Kidney tubule cell (primary cell): ENCODE data around the gene TSPAN1.

Experiments
- DNase-seq: peaks from one replicate; pipeline ENCODE4 v3.0.0-alpha.2; 2018; ENCODE audit warnings: low spot score

The TSPAN1 gene

GRCh38 chr1:46160212-46160611, 14.7 kb upstream of the TSPAN1 start:
- no peak for DNase-seq

DNA sequence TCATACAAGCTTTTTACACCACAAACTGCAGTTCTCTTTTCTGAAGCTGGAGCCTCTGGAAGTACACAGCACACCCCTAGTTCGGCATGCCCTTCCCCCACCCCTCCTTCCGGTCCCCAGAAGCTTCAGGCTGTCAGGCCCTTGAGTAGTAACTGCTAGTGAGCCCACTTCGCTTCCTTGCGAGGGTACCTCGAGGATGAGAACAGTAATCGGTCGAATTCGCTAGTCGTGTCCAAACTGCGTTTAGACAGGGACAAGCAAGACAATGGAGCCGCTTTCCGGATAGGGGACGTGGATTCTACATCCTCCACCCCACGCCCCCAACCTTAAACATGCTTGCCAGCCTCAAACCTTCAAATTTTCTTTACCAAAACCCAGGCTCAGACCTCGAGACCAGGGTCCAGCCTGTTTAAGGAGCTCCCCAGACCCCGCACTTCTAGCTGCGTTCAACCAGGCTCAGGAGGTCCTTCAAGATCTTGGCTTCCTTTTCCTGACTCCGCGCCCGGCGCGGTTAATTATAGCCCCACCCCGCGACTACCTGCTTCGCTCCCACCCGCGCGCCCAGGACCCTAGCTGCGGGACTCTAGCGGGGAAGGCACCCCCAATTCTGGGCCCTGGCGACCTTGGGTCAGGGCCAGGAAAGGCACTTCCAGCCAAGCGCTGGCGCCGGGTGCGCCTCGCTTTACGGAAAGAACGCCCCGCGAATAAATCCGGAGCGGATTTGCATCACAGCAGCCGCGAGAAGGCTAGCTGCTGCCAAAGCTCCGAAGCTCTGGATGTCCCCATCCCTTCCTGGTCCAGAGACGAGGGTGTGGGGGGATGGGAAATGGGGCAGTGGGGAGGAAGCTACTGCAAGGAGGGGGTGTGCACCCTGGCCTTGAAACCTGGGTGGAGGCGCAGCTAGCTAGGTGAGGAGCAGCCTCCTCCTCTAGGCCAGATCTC, 8.1 kb upstream of the TSPAN1 start:
- no peak for DNase-seq

GRCh38 chr1:46168477-46168876, 6.4 kb upstream of the TSPAN1 start:
- no peak for DNase-seq

GRCh38 chr1:46169811-46170454, 5.0 kb upstream of the TSPAN1 start:
- DNase-seq, result no peak

DNA sequence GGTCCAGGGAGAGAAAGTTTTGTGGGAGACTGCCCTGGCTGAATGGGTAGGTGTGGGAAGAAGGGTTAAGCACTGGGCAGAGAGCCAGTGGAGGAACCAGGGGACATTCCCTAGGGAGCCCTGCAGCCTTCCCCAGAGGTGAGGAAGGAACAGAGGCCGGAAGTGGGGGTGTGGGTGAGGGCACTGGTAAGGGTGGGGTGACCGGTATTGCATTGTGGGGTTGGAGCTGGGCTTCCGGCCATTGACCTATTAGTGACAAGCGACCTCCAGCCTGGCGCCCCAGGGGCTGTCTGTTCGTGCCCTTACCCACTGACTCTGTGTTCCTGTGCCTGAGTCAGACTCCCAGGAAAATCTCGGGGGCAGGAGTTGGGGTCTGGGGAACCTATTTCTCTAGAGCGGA, 3.5 kb upstream of the TSPAN1 start:
- DNase-seq, result peak; percentile 67

DNA sequence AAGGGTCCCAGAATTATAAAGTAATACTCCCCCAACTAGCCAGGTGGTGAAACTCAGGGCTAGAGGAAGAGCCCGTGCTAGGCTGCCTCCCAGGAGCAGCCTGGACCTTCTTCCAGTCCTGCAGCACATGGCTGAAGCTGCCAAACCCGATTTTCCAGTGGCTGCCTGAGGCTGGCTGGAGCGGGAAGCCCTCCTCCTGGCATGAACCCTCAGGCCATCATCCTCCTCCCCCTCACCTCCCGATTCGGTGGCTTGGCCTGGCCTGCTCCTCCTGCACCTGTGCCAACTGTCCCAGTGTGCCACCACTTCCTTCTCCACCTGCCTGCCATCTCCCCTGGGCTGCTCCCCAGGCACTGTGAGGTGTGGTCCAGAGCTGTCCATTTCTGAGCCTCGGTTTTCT, 3.0 kb upstream of the TSPAN1 start:
- peak; percentile 59 for DNase-seq

GRCh38 chr1:46172321-46172720, 2.6 kb upstream of the TSPAN1 start:
- DNase-seq, result no peak

GRCh38 chr1:46173361-46173856, 1.5 kb upstream of the TSPAN1 start:
- no peak for DNase-seq

DNA sequence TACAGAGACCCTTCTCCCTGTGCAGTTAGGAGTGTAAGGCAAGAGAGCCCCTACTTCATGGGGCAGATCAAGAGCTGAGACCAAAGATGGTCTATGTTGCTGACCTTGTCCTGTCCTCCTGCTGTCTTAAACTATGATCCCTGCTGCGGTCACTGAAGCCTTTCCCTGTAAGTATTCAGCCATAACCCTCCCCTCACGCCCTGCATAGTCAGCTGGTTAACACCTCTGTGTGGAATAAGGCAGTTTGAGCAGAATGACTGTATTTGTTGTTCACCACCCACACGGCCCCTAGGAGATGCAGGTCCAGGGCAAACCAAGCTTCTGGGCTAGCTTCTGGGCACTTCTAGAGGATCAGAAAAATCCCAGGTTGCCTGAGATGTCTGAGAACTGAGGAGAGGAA, 356 bp downstream of the TSPAN1 start:
- DNase-seq, result peak; percentile 58

DNA sequence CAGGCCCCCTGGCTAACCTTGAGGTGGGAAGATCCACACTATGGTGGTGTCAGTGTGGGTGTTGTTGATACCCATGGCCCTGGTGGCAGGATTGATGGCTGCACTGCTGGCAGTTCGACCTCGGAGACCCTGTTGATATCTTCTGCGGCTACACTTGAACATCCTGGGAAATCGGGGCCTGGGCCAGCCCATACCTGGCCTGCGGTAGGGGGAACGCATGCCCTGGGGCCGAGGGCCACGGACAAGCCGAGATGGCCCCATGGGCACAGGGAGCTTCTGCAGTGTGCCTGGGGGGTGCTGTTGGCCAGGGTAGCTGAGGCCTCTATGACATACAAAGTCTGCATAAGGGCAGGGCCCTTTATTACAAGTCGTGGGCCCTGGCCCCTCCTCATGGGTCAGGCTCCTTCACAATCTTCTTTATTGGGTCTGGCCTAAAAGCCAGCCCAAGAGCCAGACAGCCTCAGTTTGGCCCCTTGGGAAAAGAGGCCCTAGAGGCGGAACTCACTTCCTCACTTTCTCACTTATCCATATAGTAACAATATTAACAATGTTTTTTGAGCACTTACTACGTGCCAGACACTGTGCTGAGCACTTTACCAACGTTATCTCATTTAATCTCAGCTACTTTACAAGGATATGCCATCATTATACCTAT, 1.5 kb downstream of the TSPAN1 start, which contains the start of gene P3R3URF:
Gene P3R3URF, minus strand, starts transcription at position 278 of the 655 bp plus-strand sequence. Its CDS starts 17 bp downstream, at position 261.
- DNase-seq, result no peak

- DNase-seq, result peak; percentile 91
These were observed 4.5 kb downstream of the TSPAN1 start for GRCh38 chr1:46179138-46180081.

DNA sequence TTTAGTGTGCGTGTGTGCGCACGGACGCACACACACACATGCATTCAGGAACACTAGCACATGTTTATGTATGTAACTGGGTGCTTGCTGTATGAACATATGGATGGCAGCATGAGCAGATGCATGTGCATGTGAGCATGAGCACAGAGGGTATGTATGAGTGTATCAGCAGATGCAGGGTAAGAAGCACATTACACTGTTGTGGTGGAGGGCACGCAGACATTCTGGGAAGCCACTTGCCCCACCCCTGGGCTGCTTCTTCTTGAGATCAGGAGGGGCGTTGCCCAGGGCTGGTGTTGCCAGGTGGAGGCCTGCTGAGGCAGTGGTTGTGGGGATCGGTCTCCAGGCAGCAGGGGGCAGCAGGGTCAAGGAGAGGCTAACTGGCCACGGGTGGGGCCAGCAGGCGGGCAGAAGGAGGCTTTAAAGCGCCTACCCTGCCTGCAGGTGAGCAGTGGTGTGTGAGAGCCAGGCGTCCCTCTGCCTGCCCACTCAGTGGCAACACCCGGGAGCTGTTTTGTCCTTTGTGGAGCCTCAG, 5.3 kb downstream of the TSPAN1 start:
- DNase-seq, result peak; percentile 91

DNA sequence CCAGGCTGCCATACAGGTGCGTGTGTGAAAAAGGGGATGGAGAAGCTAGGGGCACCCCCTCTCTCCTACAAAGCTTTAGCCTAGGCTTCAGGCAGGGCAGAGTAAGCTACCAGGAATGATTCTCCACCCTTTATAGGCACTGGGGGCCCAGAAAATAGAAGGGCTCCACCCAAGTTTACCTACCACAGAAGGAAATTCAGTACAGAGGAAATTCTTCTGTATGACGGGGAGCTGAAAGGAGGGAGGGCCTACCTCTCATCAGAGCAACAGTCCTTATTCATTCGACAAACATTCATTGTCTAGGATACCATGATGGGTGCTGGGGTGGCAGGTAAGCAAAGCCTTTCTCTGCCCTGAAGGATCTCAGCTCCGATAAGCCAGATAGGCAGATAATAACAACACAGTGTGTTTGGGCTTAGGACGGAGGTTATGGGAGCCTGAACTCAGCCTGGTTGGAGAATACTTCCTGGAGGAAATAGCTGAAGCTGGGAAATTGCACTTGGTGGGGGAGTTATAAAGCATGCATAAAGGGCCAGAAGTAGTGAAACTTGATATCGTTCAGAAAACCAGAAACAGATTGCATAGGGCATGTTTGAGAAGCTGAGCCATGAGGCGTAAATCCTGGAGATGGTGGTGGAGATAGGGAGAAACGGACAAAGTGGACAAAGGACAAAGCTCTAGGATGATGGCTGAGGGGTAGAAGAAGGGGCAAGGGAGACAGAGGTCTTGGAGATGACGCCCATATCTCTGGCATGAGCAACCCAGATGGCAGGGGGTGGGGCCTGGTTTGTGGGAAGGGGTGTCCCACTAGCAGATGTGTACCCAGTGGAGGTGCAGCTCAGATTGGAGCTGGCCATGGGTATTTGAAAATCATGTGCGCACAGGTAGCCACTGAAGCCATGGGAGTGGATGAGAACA, 6.7 kb downstream of the TSPAN1 start:
- peak; percentile 81 for DNase-seq

DNA sequence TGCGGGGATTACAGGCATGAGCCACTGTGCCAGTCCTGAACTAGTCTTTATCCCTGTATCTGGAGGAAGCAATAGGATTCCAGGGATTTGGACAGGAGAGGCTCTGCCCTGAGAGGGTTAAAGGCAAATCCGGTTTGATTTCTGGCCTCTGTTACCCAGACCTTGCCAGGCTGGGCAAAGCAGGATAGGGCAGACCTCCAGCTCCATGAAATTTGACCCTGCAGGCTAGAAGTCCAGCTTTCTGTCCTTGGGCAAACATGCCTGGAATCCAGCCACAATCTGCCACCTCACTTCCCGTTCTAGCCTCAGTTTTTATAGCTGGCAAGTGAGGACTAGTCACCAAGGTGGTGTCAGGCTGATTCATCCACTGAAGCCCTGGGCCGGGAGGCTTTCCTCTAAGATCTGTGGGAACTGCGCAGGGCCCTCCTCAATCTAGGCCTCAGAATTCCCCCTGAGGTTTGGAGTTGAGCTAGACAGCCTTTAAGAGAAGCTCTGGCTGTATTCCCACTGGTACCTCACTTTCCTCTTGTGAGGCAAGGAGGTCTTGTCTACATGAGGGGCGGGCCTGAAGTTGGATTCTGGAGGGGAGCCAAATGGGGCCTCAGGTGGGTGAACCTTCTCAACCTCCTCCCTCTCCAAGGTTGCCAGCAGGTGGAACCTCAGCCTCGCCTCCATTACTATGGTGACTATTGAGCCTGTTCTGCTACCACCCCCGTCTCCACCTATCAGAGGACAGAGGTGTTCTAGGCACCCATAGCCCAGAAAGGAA, 8.4 kb downstream of the TSPAN1 start:
- DNase-seq, result peak; percentile 100

DNA sequence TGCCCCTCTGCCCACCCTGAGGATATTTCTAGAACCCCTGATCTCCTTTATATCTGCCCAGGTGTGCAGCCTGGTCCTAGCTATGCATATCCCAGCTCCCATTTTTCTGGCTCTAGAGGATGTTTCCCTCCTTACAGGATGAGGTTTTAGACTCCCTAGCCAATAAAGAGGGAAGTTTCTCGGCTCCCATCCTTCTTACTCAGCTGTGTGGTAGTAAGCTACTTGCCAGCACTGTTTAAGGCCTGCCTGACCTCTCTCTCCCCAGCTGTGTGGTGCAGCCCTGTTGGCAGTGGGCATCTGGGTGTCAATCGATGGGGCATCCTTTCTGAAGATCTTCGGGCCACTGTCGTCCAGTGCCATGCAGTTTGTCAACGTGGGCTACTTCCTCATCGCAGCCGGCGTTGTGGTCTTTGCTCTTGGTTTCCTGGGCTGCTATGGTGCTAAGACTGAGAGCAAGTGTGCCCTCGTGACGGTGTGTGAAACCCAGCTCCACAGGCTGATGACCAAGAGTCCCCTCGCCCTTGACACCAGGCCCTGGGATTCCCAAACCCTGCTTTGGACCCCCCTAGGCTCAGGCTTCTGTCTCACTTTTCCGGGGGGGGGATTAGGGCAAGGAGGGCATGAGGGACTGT, 9.2 kb downstream of the TSPAN1 start:
- no peak for DNase-seq

DNA sequence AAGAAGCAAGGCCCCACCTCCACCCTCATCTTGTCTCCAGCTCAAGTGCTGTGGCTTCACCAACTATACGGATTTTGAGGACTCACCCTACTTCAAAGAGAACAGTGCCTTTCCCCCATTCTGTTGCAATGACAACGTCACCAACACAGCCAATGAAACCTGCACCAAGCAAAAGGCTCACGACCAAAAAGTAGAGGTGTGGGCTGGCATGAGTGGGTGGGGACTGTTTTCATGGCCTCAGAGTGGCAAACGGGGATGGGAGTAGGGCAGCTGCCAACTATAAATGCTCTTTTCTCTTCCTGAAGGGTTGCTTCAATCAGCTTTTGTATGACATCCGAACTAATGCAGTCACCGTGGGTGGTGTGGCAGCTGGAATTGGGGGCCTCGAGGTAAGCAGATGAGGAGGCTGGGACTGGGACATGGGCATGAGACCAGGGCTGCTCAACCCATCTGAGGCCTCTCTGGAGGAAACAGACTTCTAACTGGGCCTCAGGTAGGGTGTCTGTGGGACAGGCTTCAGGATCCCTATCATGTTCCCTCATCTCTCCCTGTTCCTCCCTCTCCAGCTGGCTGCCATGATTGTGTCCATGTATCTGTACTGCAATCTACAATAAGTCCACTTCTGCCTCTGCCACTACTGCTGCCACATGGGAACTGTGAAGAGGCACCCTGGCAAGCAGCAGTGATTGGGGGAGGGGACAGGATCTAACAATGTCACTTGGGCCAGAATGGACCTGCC, 10.2 kb downstream of the TSPAN1 start:
- no peak for DNase-seq

- peak; percentile 87 for DNase-seq
These were observed 11.2 kb downstream of the TSPAN1 start for GRCh38 chr1:46186076-46186475.
